SK-N-SH (cell line): ENCODE measurements around the gene LNX2. TPM values are rescaled to one million over a fixed set of nuclear protein-coding genes. Genes with fewer than 3 reads are reported as not detected.

Source experiments
- CTCF ChIA-PET: fragments of 300-600, 350-600 bp; formaldehyde crosslinking; extraction: SDS; loops from one replicate; lab custom pipeline; 2021; lab: Yijun Ruan, JAX
- POLR2A ChIA-PET: fragments of 350-600 bp; sonication (Branson Sonifier 250); formaldehyde crosslinking; extraction: SDS; loops from one replicate; lab custom pipeline; 2020; ENCODE audit warnings: antibody characterized with exemption, inconsistent platforms; lab: Yijun Ruan, JAX
- DNase-seq: peaks from one replicate; pipeline ENCODE4 v3.0.0; 2012
- H2AFZ ChIP-seq: fragments of 200-600 bp; sonication (generic); 2 replicates; pipeline ENCODE4 v1.8.1; 2016; ENCODE audit warnings: antibody characterized with exemption, mild to moderate bottlenecking, low read depth
- H3F3A ChIP-seq: fragments of 200-600 bp; sonication (generic); replicated peaks from 2 replicates; pipeline ENCODE3; 2016; ENCODE audit warnings: antibody characterized with exemption, mild to moderate bottlenecking; ENCODE audit not compliant: insufficient read depth
- H3K27ac ChIP-seq, 2 experiments: fragments of 200-500 bp in 1 of 2; fragments of 200-600 bp in 1 of 2; sonication (Bioruptor generic) in 1 of 2; sonication (generic), shearing (Covaris generic) in 1 of 2; 2 replicates each; pipeline versions ENCODE4 v1.5.1 to v1.6.1; 2014 to 2016; ENCODE audit warnings: low read depth in 2 of 2, inconsistent platforms in 1 of 2, low read length in 1 of 2, mild to moderate bottlenecking in 1 of 2, mixed read lengths in 1 of 2
- H3K27me3 ChIP-seq: fragments of 200-600 bp; sonication (generic), shearing (Covaris generic); 2 replicates; pipeline ENCODE4 v1.6.1; 2016; ENCODE audit warnings: mixed run types; ENCODE audit not compliant: insufficient read depth
- H3K36me3 ChIP-seq, 2 experiments: fragments of 200-500 bp in 1 of 2; fragments of 200-600 bp in 1 of 2; sonication (Bioruptor generic) in 1 of 2; sonication (generic) in 1 of 2; replicated peaks in 1 of 2; 2 replicates each; pipeline versions ENCODE3 to v1.5.1; 2014 to 2016; ENCODE audit warnings: low read length in 1 of 2, mild to moderate bottlenecking in 1 of 2; ENCODE audit not compliant: insufficient read depth in 2 of 2, control insufficient read depth in 1 of 2
- H3K4me1 ChIP-seq, 2 experiments: fragments of 200-500 bp in 1 of 2; fragments of 200-600 bp in 1 of 2; sonication (Bioruptor generic) in 1 of 2; sonication (generic), shearing (Covaris generic) in 1 of 2; 2 replicates each; pipeline versions ENCODE4 v1.5.1 to v1.6.1; 2014 to 2016; ENCODE audit warnings: low read depth in 1 of 2, low read length in 1 of 2, mixed run types in 1 of 2; ENCODE audit not compliant: insufficient read depth in 2 of 2, control insufficient read depth in 1 of 2
- H3K4me2 ChIP-seq: fragments of 200-600 bp; sonication (generic), shearing (Covaris generic); 2 replicates; pipeline ENCODE4 v1.6.1; 2017; ENCODE audit warnings: mixed run types
- H3K4me3 ChIP-seq, 2 experiments: fragments of 200-500 bp in 1 of 2; fragments of 200-600 bp in 1 of 2; sonication (Bioruptor generic) in 1 of 2; sonication (generic), shearing (Covaris generic) in 1 of 2; 2 replicates each; pipeline versions ENCODE4 v1.5.1 to v1.8.1; 2014 to 2016; ENCODE audit warnings: low read depth in 2 of 2, inconsistent platforms in 1 of 2, low read length in 1 of 2, mild to moderate bottlenecking in 1 of 2, mixed read lengths in 1 of 2, moderate library complexity in 1 of 2
- H3K79me2 ChIP-seq: fragments of 200-600 bp; sonication (generic); 2 replicates; pipeline ENCODE4 v1.8.1; 2017; ENCODE audit warnings: mild to moderate bottlenecking; ENCODE audit not compliant: insufficient read depth
- H3K9ac ChIP-seq: fragments of 200-600 bp; sonication (generic); 2 replicates; pipeline ENCODE4 v1.6.1; 2017; ENCODE audit warnings: mixed run types
- H3K9me2 ChIP-seq: fragments of 200-600 bp; sonication (generic); 2 replicates; pipeline ENCODE4 v1.6.1; 2017; ENCODE audit warnings: mixed run types
- H3K9me3 ChIP-seq: fragments of 200-600 bp; sonication (generic); 2 replicates; pipeline ENCODE4 v1.6.1; 2017; ENCODE audit warnings: mixed run types, mild to moderate bottlenecking, moderate library complexity
- H4K20me1 ChIP-seq: fragments of 200-600 bp; sonication (generic); 2 replicates; pipeline ENCODE4 v1.6.1; 2017; ENCODE audit warnings: mild to moderate bottlenecking, mixed run types; ENCODE audit not compliant: insufficient read depth
- CHD2 ChIP-seq: fragments of 150-350 bp; IDR thresholded peaks from 2 replicates; pipeline ENCODE4 v1.6.1; 2018; ENCODE audit warnings: low read length; ENCODE audit not compliant: partially characterized antibody
- EP300 ChIP-seq, 2 experiments: IDR thresholded peaks; 2 replicates each; pipeline versions ENCODE4 v1.4.0 to v1.6.1; 2012; ENCODE audit warnings: borderline replicate concordance in 1 of 2, low read depth in 1 of 2, low read length in 1 of 2
- EZH2phosphoT487 ChIP-seq: fragments of 200-600 bp; sonication (generic); IDR thresholded peaks from 2 replicates; pipeline ENCODE4 v1.6.1; 2017; ENCODE audit warnings: low read depth, mixed run types, mild to moderate bottlenecking, antibody characterized with exemption, moderate library complexity, borderline replicate concordance
- FOXJ3 ChIP-seq: sonication (generic); formaldehyde crosslinking; IDR thresholded peaks from 2 replicates; pipeline ENCODE4 v1.5.1; 2020; ENCODE audit warnings: mild to moderate bottlenecking, missing genetic modification reagents
- FOXM1 ChIP-seq: IDR thresholded peaks from 2 replicates; pipeline ENCODE4 v1.4.0; 2012; ENCODE audit warnings: low read depth, mild to moderate bottlenecking
- GABPA ChIP-seq: IDR thresholded peaks from 2 replicates; pipeline ENCODE4 v1.4.0; 2012; ENCODE audit warnings: low read depth, mild to moderate bottlenecking
- MEF2A ChIP-seq: IDR thresholded peaks from 2 replicates; pipeline ENCODE4 v1.4.0; 2012; ENCODE audit warnings: low read depth, borderline replicate concordance
- NFIC ChIP-seq: IDR thresholded peaks from 2 replicates; pipeline ENCODE4 v1.4.0; 2012; ENCODE audit warnings: borderline replicate concordance
- NRF1 ChIP-seq: IDR thresholded peaks from 2 replicates; pipeline ENCODE4 v1.6.1; 2012; ENCODE audit warnings: low read depth, mild to moderate bottlenecking, low read length
- RAD21 ChIP-seq: IDR thresholded peaks from 2 replicates; pipeline ENCODE4 v1.6.1; 2012; ENCODE audit warnings: mild to moderate bottlenecking, low read length
- RCOR1 ChIP-seq: fragments of 150-350 bp; IDR thresholded peaks from 2 replicates; pipeline ENCODE4 v1.6.1; 2017; ENCODE audit warnings: antibody characterized with exemption, low read length
- RFX5 ChIP-seq: IDR thresholded peaks from 2 replicates; pipeline ENCODE4 v1.6.1; 2012; ENCODE audit warnings: mild to moderate bottlenecking, improper control_type of control experiment, low read length
- SMC3 ChIP-seq: IDR thresholded peaks from 2 replicates; pipeline ENCODE4 v1.6.1; 2012; ENCODE audit warnings: low read depth, low read length, improper control_type of control experiment
- TAF1 ChIP-seq: IDR thresholded peaks from 2 replicates; pipeline ENCODE4 v1.6.1; 2012; ENCODE audit warnings: low read depth, mild to moderate bottlenecking, low read length, moderate library complexity, borderline replicate concordance
- TCF12 ChIP-seq: IDR thresholded peaks from 2 replicates; pipeline ENCODE4 v1.4.0; 2012
- TEAD4 ChIP-seq: IDR thresholded peaks from 2 replicates; pipeline ENCODE4 v1.4.0; 2012; ENCODE audit warnings: mild to moderate bottlenecking, borderline replicate concordance; ENCODE audit not compliant: insufficient read depth
- USF2 ChIP-seq: fragments of 150-350 bp; IDR thresholded peaks from 2 replicates; pipeline ENCODE4 v1.6.1; 2017; ENCODE audit warnings: antibody characterized with exemption, low read length, low read depth, borderline replicate concordance
- ZBTB33 ChIP-seq: IDR thresholded peaks from 2 replicates; pipeline ENCODE4 v1.4.0; 2012; ENCODE audit warnings: low read depth, borderline replicate concordance
- WGBS: methylation state at CpG from one replicate; pipeline ENCODE4 v1.1.6; 2017; ENCODE audit warnings: low lambda C conversion rate; 5-methylcytosine and 5-hydroxymethylcytosine counted together
- polyA plus RNA-seq, 3 experiments: library from polyadenylated mRNA; depleted of rRNA; stranded (reverse); fragments of >200 nt; gene quantifications; 2 replicates each; pipeline ENCODE4 v1.2.3, GENCODE V29; 2012
- TF ChIP-seq, protein P1 (sequence below): IDR thresholded peaks from 2 replicates; pipeline ENCODE4; 2012

Gene LNX2
- polyA plus RNA-seq, 1 of the 3 experiments (the other 2 are of a cell fraction) = 3.7 TPM

DNA sequence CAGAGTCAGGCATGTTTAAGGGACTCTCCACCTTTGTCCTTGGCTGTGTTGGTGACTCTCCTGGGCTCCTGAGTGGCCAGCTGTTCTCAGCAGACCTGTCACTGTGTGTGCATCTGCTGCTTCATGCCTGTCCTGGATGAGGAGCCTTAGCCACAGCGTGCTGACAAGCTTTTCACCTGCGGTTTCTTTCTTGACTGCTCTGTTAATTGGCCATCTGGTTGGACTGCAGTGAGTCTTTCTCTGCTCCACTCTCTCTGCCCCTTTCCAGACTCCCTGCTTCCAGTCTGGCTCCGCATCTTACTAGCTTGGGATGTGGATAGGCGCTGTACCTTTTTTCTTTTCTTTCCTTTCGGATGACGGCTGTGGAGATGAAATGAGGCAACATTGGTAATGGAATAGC lies 40.2 kb upstream of the LNX2 start:
- Histone ChIP-seq H3K9me3 (no peaks in the 10 kb centered on the region), H3K36me3 (peaks cover 0 to 4% of the 10 kb centered on the region in 2 experiments), H3K27me3 (no peaks in the 10 kb centered on the region), H3K4me3 (no peak overlapping the region), H3K79me2 (peaks cover 4% of the 10 kb centered on the region; the same call in 1 of the 2 replicates), H2AFZ (no peak overlapping the region), H3F3A (peaks cover 4% of the 10 kb centered on the region), H3K9ac (no peak overlapping the region), H3K4me2 (no peak overlapping the region), H3K9me2 (no peaks in the 10 kb centered on the region), H4K20me1 (no peaks in the 10 kb centered on the region), H3K27ac (no peak overlapping the region), H3K4me1 (peaks cover 0 to 13% of the 10 kb centered on the region in 2 experiments; a peak in 3 of 4 replicates)
- no peak for DNase-seq
- ChIA-PET CTCF (no interaction called here), POLR2A (no interaction called here)
- WGBS = 92% methylated on average over 6 of the region's 6 CpGs
- TF ChIP-seq ZBTB33 (no peak), SMC3 (no peak), TEAD4 (no peak), NFIC (no peak), NRF1 (no peak), TCF12 (no peak), FOXJ3 (CRISPR knock-in tag) (no peak)
- TF ChIP-seq, protein P1, sequence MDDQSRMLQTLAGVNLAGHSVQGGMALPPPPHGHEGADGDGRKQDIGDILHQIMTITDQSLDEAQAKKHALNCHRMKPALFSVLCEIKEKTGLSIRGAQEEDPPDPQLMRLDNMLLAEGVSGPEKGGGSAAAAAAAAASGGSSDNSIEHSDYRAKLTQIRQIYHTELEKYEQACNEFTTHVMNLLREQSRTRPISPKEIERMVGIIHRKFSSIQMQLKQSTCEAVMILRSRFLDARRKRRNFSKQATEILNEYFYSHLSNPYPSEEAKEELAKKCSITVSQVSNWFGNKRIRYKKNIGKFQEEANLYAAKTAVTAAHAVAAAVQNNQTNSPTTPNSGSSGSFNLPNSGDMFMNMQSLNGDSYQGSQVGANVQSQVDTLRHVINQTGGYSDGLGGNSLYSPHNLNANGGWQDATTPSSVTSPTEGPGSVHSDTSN = no peak

DNA sequence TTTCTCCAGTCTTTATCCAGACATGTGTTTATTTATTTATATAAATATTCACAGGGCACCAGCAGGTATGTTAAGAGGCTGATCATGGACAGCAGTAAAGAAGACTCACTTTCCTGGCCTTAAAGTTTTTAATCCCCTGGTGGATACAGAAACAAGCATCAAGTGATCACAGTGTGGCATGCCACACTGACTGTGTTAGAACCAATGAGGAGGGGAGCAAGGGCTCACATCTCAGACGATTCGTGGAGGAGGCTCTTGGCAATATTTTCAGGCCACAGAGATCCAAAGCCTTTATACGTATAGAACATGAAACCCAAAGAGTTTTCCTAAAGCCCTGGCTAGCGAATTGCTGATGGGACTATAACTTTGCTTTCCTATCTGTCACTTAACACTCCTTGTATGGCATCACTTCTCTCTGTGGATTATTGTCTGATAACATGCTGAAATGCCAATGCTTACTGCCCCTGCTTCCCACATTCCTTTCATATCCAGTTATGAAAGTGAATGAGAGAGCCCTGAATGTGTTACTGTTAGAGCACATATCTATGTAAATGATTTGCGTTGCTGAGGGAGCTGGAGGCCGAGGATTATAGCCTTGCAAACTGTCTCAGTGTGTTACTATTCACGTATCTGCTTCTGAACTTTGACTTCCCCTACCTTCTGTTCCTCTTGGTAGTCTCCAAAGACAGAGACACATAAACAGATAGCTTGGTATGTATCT lies 39.0 kb upstream of the LNX2 start:
- WGBS = 87% methylated on average over 7 of the region's 7 CpGs
- Histone ChIP-seq H3K27ac (peak overlapping the region; percentile 10 to 55; a peak in 2 of 4 replicates), H3K36me3 (peaks cover 0 to 7% of the 10 kb centered on the region in 2 experiments), H3F3A (peaks cover 4% of the 10 kb centered on the region), H3K4me3 (no peak overlapping the region), H3K9me3 (no peaks in the 10 kb centered on the region), H3K27me3 (no peaks in the 10 kb centered on the region), H3K4me1 (peaks cover 0 to 13% of the 10 kb centered on the region in 2 experiments; a peak in 3 of 4 replicates), H3K9me2 (no peaks in the 10 kb centered on the region), H4K20me1 (no peaks in the 10 kb centered on the region), H3K4me2 (no peak overlapping the region), H2AFZ (no peak overlapping the region), H3K79me2 (peaks cover 4% of the 10 kb centered on the region; the same call in 1 of the 2 replicates), H3K9ac (no peak overlapping the region)
- TF ChIP-seq GABPA (no peak), SMC3 (no peak), TAF1 (no peak), RFX5 (no peak), EP300 (IDR thresholded peaks at IDR 0.05; ENCODE audit: borderline replicate concordance in 1 of 2, low read depth in 1 of 2, low read length in 1 of 2) (no peak), RCOR1 (no peak), TEAD4 (no peak), CHD2 (no peak), USF2 (no peak), FOXM1 (no peak), EZH2phosphoT487 (no peak), RAD21 (no peak), MEF2A (no peak), ZBTB33 (no peak)
- TF ChIP-seq, protein P1 = no peak
- CTCF ChIA-PET = no interaction called here
- DNase-seq = no peak
- POLR2A ChIA-PET = no interaction called here
